T-helper 9 cell (primary cell): ENCODE results near the gene TOX3.

Experiments
- DNase-seq: peaks from one replicate; pipeline ENCODE4 v3.0.0-alpha.2; 2020

The TOX3 gene

DNA sequence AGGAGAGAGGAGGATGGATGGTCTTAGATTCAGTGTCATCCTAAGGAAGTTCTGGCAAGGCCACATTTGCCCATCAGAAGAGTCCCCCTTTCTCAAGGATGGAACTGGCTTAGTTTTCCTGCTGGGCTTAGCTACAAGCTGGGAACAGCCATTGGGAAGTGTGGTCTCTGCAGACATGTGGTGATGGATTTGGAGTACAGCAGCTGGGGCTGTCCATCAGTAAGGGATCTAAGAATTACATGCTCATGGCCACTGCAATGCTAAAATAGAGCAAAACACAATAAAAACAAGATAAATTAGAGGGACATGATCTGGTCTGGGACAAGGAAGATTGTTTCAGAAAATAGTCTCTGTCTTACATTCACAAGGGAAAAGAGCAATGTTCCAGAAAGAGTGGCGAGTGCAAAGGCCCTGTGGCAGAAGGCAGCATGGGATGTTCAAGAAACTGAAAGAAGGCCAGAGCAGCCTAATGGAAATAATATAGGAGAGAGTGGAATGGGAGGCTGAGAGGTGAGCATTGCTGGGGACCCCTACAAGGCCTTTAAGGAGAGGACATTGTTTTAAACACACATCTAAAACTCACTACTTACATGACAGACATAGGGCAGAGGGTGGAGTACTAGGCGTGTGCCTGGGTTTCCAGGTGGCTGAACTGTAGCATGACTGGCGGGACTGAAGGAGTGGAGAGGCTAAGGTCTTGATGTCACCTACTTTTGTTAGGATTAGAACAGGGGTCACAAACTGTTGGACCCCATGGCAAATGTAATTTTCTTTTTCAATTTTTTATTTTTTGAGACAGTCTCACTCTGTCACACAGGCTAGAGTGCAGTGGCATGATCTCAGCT is 17.0 kb upstream of the TOX3 start:
- no peak for DNase-seq

DNA sequence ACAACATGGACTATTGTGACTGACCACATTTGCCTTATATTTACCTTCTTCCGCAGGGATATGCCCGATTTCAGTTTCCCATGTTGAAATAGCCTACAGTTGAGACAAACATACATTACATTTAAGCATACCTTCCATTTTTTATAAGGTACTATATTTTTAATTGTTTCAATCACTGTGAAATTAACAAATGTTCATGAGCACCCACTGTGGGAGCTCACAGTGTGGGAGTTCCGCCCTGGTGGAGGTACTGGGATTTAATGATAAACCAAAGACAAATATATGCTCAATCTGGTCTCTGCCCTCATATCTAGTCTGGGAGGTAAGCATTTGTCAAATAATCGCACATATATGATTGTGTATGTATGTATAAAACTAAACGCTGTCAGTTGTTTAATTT is 15.8 kb upstream of the TOX3 start:
- no peak for DNase-seq

DNA sequence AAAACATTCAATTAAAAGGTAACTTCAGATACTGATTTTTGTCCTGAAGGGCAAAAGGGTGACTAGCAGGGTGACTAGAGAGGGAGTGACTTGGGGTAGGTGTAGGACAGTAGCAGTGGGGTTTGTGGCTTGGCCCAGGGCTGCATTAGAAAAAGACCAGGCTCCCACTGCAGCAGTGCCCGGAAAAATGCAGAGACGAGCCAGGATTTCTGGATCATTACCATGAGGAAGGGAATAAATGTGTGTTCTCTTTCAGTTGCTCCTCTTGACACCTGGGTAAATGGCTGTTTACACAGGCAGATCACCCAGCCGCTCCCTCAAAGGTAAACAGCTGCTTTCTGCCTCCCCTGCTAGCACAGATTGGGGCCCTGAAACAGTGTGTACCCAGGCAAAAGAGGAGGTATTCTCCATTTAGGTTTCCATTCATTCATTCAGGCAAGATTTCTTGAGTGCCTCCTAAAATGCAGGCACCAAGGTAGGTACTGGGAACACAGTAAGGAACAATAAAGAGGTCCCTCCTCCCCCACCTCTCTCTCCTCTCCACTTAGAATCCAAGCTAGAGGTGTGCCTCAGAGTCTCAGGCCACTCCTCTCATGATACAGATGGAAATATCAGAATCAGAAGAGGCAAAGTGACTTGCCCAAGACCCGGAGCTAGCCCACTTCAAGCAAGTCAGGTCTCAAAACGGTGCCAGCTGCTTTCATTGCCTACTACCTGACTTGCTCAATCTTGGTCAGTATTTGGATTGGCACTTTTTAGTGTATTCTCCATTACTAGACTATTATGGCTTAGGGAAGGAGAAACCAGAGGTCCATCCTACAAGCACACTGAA is 15.2 kb upstream of the TOX3 start:
- DNase-seq, result no peak

DNA sequence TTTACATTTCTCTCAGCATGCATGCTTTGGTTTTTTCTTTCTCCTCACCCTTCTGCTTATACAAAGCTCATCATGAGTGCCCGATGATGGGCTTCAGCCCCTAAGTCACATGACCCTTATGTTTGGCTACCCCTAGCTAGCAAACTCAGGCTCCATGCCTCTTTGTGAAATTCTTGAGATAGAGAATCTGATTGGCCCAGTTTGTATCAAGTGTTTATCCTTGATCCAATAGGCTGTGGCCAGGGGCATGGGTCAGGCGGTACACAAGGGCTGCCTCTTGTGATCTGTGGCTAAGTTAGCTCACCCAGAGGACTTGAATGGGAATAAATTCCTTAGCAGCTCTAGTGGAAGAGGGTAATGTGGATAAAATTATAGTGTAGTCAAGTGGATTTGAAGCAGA is 11.5 kb upstream of the TOX3 start:
- DNase-seq, result no peak

DNA sequence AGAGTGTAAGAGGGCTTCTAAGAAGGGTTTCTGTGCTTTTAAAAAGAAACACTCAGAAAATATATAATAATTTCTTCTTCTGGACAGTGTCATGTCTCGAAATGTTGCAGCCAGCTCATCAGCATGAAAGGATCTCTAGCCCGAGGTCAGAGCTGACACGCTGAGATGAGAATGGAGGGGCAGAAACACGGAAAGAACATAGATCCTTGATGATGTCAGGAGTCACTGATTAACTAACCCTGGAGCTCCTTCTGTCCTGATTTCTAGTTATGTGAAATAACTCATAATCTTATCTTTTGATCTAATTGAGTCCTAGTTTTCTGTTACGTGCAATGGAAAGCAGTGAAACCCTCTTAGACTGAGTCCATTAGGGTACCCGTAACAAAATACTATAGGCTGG is 10.3 kb upstream of the TOX3 start:
- no peak for DNase-seq

DNA sequence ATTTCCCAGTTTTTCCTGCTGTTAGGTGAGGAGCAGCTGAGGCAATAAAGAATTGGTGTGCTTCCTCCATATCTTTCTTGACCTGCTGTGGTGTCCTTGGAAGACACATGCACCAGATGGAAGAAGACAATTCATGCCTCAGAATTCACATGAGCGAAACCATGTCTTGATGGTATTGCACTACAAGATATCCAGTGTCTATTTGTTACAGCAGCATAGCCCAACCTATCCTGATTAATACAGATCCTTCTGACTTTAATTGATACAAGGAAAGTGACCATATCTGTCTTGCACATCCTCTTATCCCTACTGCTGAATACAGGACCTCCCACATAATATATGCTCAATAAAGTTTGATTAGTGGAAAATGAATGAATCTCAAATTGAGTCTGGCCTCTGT is 9.1 kb upstream of the TOX3 start:
- DNase-seq, result no peak

DNA sequence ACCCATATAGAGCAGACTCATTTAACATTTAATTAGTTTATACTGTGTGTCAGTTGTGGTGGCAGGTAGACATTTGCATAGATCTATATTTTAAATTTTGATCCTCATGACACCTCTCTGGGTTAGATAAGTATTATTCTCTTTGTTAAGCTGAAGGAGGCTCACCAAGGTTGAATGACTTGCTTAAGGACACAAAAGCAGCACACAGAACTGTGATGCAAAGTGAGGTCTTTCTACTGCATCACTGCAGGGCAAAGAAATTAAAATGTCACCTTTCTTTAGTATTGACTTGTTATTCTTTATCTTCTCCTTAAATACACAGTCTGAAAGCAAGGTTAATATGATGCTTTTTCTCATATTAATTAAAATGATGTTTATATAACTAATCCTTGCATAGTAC is 8.6 kb upstream of the TOX3 start:
- DNase-seq, result no peak

DNA sequence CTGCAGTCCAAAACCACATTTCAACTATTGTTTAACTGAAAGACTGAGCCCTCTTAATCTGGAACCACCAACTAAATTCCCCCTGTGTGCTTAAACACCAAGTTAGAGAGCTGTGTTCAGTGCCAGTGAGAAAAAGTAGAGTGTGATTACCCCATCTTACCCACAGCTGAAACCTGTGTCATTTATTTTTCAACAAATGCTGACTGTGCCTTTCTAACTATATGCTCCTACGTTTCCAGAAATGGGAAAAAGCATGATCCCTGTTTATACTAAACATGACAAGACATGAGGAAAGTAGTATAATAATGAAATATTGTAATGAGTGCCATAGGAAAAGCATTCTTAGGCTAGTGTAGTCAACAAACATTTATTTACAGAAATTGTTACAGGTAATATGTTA is 7.4 kb upstream of the TOX3 start:
- DNase-seq, result no peak

DNA sequence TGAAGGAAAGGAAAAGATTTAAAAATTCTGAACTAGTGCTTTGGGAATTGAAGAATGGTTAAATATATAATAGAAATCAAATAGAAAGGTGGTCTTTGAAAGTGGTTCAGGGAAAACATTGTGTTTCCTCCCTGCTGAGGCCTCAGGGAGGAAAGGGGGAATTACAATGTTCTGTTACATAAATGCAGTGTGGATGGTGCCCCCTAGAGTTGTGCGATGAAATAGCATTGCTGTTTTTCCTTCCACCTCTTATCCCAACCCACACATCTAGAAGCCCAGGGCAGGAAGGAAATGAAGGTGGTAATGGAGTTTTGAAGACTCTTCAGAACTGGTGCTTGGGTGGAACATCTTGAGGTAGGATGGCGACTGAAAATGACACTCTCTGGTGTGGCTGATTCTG is 6.4 kb upstream of the TOX3 start:
- no peak for DNase-seq

DNA sequence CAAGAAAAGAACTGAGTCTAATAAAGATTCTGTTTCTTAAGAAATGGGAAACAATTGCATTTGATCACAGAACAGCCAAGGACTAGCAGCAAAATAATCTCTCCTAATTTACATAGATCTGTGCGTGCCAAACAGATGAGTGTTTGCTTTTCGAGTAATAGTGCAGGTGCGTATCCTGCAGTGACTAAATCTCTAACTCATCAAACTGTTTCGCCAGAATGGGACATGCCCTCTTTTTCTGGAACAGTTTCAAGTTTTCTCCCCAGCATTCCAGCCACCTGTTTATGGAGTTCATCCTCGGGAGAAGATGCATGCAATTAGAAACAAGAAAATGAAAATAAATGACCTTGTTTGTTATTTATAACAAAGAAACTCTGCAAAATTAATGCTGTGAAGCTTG is 5.7 kb upstream of the TOX3 start:
- DNase-seq, result no peak

DNA sequence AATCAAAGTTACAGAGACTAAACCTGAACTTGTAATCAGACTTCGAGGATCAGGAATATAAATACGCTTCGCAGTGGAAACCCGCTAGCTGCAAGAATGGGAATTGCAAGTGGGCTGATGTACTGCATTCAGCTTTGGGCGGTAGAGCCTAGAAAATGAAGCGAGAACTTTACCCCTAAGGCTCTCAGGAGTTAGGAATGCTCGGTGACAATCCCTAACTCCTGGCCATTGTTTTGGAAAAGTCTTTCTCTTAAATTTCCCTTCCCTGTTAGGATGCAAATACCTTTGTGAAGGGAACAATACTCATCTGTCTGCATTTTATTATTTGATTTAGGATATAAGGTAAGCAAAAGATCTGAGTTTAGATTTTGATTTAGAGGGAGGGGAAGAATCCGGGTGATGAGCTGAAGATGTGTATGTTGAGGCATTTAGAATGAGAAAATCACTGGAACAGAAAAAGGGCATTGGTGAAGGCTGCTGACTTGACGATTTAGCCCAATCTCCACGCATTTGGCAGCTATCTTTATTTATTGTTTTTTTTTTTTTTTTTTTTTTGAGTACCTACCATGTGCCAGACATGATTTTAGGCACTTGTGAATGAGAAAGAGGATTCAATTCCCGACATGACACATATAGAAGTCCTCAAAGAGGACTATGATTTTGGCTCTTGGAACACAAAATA is 2.2 kb upstream of the TOX3 start:
- DNase-seq, result no peak

DNA sequence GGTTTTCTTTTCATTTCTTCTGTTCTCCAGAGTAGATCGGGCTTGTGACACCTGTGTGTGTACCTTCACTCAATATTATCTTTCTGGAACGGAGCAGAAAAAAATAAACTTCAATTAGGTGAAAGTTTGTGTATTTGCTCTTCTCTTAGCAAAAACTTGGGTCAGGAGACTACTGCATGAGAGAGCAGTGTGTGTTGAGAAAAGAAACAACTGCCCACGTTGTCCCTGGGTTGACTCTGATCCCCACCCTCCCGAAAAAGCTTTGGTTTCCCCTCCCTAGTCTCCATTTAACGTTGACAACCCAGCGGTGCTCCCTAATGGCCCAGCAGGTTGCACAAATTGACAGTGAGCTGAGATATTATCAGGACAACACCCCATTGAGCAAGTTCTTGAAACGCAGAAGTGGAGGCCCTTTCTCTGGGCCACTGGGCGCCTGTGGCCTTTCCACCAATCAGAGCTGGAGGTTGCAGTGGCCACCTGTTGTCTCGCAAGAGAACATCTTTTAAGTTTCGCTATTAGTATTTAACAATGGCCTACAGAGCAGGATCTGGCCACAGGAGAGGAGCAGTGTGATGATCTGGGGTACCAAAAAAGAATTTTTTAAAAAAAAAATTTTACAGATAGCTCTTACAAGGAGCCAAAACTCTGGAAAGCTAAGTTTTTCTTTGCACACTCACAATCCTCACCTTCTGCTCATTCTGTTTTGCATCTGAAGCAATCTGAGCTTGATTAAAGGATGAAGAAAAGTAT is 1.5 kb upstream of the TOX3 start:
- DNase-seq, result no peak

DNA sequence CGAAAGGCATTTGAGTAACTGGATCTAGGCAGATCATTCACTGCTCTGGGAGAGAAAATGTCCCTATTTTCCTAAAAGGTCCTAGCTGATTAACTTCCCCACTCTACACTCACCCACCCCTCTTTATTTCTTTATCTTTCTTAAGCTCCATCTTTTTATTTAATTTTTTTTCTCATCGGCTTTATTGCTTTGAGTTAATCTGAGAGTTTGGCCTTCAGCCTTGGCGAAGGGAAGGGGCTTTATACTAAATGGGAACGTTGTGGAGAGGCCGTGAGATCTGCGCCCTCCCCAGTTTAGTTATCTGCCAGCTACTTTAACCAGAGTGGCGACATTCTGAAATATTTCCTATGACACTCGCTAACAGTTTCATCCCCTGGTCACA is 882 bp upstream of the TOX3 start:
- DNase-seq, result no peak

DNA sequence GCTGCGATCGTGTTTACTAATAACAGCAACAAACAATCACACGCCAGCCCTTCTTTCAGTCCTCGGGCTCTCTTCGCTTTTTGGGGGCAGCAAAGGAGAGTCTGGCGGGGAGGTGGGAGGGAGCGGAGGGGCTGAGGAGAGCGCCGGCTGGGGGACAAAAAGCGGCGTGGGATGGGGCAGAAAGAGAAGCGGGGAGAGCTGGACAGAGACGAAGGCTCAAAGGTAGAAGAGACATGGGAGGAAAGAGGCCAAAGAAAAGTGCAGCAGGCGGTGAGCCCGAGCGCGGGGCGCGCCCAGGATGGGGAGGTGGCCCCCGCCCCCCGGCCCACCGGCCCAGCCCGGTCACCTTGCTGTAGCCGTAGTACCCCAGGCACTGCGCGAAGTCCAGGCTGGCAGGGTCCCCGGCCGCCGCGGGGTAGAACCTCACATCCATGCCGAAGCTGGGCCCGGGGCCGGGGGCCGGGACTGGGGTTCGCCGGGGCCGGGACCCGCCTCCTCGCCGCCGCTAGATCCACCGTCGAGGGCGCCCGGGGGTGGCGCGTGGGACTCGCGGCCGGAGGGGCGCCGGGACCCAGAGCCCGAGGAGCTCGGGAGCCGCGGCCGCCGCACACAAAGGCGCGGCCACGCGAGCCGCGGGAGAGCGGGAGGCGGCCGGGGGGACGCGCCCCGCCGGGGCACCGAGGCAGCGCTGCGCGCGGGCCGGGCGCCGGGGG is 496 bp downstream of the TOX3 start:
- no peak for DNase-seq

DNA sequence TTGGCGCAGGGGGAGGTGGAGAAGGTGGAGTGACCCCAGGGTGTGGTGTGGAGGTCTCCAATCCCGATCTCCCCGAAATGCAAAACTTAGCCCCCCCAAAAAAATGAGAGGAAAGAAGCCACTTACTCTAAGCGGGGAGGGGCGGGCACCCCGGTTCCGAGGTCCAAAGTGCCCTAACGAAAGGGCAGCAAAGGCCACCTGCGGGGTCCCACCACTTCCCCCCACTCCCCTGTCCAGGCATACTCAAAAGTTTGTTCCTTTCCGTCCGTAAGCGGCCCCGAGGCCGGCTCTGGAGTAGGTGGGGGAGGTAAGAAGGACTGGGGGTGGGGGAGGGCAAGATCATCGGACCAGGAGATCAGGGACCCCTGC is 1.1 kb downstream of the TOX3 start:
- DNase-seq, result no peak

DNA sequence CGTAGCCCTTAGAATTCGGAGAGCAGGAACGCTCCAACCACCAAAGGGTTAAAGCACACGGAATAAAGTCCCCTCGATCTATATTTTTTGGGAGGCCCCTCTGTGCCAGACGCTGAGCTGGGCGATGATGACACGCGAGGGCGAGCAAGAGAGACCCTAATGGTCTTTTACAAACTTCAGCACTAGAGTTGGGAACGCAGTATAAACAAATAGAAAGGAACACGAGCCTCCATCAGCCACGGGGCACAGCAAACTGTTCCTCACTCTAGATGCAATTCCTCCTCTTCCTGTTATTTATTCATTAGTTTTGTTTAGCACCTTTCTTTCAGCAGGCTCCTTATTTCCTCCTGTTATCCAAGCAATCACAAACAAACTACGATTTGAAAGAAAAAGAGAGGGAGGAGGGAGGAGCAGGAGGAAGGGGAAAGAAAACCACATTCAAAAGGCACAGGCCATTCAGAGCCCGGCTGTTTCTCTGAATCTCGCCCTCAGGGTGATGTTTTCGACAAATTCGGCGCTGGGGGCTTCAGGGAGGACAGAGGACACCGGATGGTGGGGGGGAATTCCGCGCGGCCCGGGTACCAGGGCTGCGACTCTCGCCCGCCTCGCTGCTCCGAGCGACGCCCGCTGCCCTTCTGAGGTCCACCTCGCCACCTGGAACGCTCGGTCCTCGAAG is 1.6 kb downstream of the TOX3 start:
- DNase-seq, result no peak

DNA sequence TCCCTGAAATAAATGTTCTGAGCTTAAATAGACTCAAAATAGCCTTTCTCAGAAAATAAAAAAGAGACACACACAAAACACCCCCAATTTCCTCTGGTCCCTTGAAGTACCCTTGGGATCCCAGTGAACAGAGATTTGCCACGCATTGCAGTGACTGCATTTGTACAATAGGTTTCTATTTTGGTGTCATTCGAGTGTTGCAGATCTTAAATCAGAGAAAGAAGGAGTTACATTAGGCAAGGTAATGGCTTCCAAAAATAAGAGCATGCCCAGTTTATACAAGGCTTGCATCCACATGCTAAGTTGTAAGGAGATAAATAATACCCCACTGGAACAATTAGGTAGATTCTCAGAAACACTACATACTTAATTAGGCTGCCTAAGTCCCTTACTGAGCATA is 2.2 kb downstream of the TOX3 start:
- no peak for DNase-seq

DNA sequence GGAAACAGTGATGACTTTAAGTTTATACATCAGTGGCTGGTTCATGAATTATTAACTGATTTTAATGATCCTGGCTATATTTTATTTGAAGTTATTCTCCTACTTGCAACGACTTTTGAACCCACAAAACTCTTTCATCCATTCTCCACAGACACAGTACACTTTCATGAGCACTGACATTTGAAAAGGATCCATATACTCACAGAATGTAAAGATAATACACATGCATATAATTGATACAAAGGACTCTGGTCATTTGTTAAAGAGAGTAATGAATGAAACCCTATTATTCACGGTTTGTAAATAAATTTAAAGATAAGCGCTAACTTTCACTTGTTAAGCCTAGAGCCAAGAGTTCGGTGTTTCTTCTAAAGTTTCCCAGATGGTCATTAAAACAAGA is 3.3 kb downstream of the TOX3 start:
- DNase-seq, result no peak

DNA sequence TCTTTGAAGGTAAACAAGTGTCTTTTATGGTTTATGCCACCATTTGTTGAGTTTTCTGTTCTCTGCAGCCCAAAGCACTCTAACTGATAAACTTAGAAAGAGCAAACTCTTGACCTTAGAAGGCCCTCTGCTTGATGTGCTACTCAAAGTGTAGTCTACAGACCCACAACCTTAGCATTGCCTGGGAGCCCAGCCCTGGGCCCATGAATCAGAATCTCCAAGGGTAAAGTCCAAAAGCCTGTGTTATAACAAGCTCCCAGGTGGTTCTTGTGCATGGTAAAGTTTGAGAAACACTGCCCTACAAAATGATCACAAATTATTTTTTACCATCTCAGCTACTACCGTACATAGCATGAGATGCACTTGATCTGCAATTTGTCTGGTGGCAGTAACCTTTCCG is 6.0 kb downstream of the TOX3 start:
- no peak for DNase-seq

DNA sequence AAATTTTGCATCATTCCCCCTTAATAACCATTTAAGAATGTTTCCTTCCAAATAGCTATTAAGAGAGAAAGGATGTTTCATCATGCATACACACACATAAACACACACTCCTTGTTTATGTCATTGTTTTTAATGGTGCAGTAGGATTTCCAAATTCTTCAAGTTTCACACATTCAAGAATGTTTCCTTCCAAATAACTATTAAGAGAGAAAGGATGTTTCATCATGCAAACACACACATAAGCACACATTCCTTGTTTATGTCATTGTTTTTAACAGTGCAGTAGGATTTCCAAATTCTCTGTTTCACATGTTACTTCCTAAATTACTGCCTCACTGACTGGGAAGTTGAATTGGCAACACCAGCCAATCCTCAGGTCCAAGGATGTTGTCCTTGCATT is 7.8 kb downstream of the TOX3 start:
- DNase-seq, result no peak

DNA sequence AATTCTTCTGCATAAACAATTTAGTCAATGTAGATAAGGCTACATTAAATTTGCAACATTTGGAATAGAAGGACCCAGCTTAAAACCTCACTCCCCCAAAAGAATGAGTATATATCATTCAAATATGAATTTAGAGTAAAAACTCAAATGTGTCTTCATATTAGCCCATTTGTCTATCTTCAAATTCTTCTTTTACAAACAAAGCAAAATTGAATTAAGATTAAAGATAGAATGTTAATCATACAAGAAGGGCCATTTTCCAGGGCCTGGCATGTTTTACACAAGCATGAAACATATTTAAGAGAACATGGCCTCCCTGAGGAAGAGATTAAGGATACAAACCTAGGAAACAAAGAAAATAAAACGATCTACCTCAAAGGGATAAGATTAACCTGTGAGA is 8.4 kb downstream of the TOX3 start:
- DNase-seq, result no peak

DNA sequence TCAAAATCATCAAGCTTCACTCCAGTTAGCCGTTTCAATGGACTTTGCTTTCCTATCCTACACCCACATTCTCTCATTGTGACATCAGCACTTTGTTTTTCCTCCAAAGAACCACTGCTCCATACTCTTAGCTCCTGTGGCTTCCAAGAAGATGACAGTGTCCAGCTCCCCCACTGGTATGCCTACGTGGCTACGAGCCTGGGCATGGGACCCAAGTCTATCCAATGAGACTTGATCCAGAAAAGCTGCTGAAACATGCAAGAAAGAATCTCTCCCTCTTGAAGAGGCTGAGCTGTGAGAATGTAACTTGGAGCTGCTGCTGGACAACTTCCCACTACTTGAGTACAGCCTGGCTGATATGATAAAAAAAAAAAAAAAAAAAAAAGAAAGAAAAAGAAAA is 9.4 kb downstream of the TOX3 start:
- no peak for DNase-seq
